ENCODE data around the gene N4BP2L2.

Gene N4BP2L2

GRCh38 chr13:32403108-32403507 is 135.5 kb downstream of the N4BP2L2 start:
- Histone ChIP-seq H3K4me2 (ENCODE audit: insufficient read depth, low read length) (no peak overlapping the region), H3K4me3 (ENCODE audit: low read depth in 1 of 2, low read length in 2 of 2) (no peak overlapping the region), H3K27ac (ENCODE audit: low read length) (no peak overlapping the region), H3K9me3 (ENCODE audit: insufficient read depth, low read length, severe bottlenecking) (no peaks in the 10 kb centered on the region), H3K4me1 (ENCODE audit: insufficient read depth, low read length) (no peaks in the 10 kb centered on the region), H3K27me3 (ENCODE audit: insufficient read depth, low read length, poor library complexity) (no peaks in the 10 kb centered on the region), H2AFZ (ENCODE audit: low read depth, low read length) (no peak overlapping the region), H3K9ac (ENCODE audit: low read depth, low read length) (no peak overlapping the region), H3K79me2 (ENCODE audit: insufficient read depth, low read length) (no peaks in the 10 kb centered on the region), H3K36me3 (ENCODE audit: insufficient read depth, low read length) (peaks cover 72% of the 10 kb centered on the region), H4K20me1 (ENCODE audit: insufficient read depth, low read length) (no peaks in the 10 kb centered on the region)
- TF ChIP-seq CTCF (IDR thresholded peaks at IDR 0.05; ENCODE audit: borderline replicate concordance, extremely low read depth, low read length, poor library complexity, severe bottlenecking): no peak
- no peak for TF ChIP-seq EZH2 (IDR thresholded peaks at IDR 0.05; ENCODE audit: borderline replicate concordance, low read depth, low read length, severe bottlenecking)
- DNase-seq (no peak), ATAC-seq (ENCODE audit: insufficient read depth, low read depth) (no peak)

- peaks cover 48% of the 10 kb centered on the region for H3K36me3 ChIP-seq (ENCODE audit: insufficient read depth, low read length)
- peaks cover 8% of the 10 kb centered on the region for H3K4me1 ChIP-seq (ENCODE audit: insufficient read depth, low read length)
- H3K4me2 ChIP-seq (ENCODE audit: insufficient read depth, low read length): no peak overlapping the region
- no peaks in the 10 kb centered on the region for H3K79me2 ChIP-seq (ENCODE audit: insufficient read depth, low read length)
- no peak overlapping the region for H3K9ac ChIP-seq (ENCODE audit: low read depth, low read length)
- H3K27ac ChIP-seq (ENCODE audit: low read length): no peak overlapping the region
- TF ChIP-seq EZH2 (IDR thresholded peaks at IDR 0.05; ENCODE audit: borderline replicate concordance, low read depth, low read length, severe bottlenecking) (no peak), CTCF (IDR thresholded peaks at IDR 0.05; ENCODE audit: borderline replicate concordance, extremely low read depth, low read length, poor library complexity, severe bottlenecking) (no peak)
- no peaks in the 10 kb centered on the region for H4K20me1 ChIP-seq (ENCODE audit: insufficient read depth, low read length)
- ATAC-seq (ENCODE audit: insufficient read depth, low read depth): no peak
- no peak overlapping the region for H2AFZ ChIP-seq (ENCODE audit: low read depth, low read length)
- H3K27me3 ChIP-seq (ENCODE audit: insufficient read depth, low read length, poor library complexity): no peaks in the 10 kb centered on the region
- H3K9me3 ChIP-seq (ENCODE audit: insufficient read depth, low read length, severe bottlenecking): no peaks in the 10 kb centered on the region
- H3K4me3 ChIP-seq (ENCODE audit: low read depth in 1 of 2, low read length in 2 of 2): no peak overlapping the region
- DNase-seq: no peak
Observed at GRCh38 chr13:32391101-32391619, 147.4 kb downstream of the N4BP2L2 start.

GRCh38 chr13:32390484-32390883 is 148.1 kb downstream of the N4BP2L2 start:
- Histone ChIP-seq H3K36me3 (ENCODE audit: insufficient read depth, low read length) (peaks cover 49% of the 10 kb centered on the region), H3K27ac (ENCODE audit: low read length) (no peak overlapping the region), H3K9me3 (ENCODE audit: insufficient read depth, low read length, severe bottlenecking) (no peaks in the 10 kb centered on the region), H3K9ac (ENCODE audit: low read depth, low read length) (no peak overlapping the region), H3K4me3 (ENCODE audit: low read depth in 1 of 2, low read length in 2 of 2) (no peak overlapping the region), H3K79me2 (ENCODE audit: insufficient read depth, low read length) (no peaks in the 10 kb centered on the region), H2AFZ (ENCODE audit: low read depth, low read length) (no peak overlapping the region), H4K20me1 (ENCODE audit: insufficient read depth, low read length) (no peaks in the 10 kb centered on the region), H3K4me2 (ENCODE audit: insufficient read depth, low read length) (no peak overlapping the region), H3K4me1 (ENCODE audit: insufficient read depth, low read length) (peaks cover 8% of the 10 kb centered on the region), H3K27me3 (ENCODE audit: insufficient read depth, low read length, poor library complexity) (no peaks in the 10 kb centered on the region)
- ATAC-seq (ENCODE audit: insufficient read depth, low read depth) (no peak), DNase-seq (no peak)
- TF ChIP-seq EZH2 (IDR thresholded peaks at IDR 0.05; ENCODE audit: borderline replicate concordance, low read depth, low read length, severe bottlenecking) (no peak), CTCF (IDR thresholded peaks at IDR 0.05; ENCODE audit: borderline replicate concordance, extremely low read depth, low read length, poor library complexity, severe bottlenecking) (no peak)

- Histone ChIP-seq H4K20me1 (ENCODE audit: insufficient read depth, low read length) (no peaks in the 10 kb centered on the region), H3K36me3 (ENCODE audit: insufficient read depth, low read length) (peaks cover 49% of the 10 kb centered on the region), H2AFZ (ENCODE audit: low read depth, low read length) (no peak overlapping the region), H3K79me2 (ENCODE audit: insufficient read depth, low read length) (no peaks in the 10 kb centered on the region), H3K27ac (ENCODE audit: low read length) (no peak overlapping the region), H3K27me3 (ENCODE audit: insufficient read depth, low read length, poor library complexity) (no peaks in the 10 kb centered on the region), H3K9ac (ENCODE audit: low read depth, low read length) (no peak overlapping the region), H3K4me3 (ENCODE audit: low read depth in 1 of 2, low read length in 2 of 2) (no peak overlapping the region), H3K9me3 (ENCODE audit: insufficient read depth, low read length, severe bottlenecking) (no peaks in the 10 kb centered on the region), H3K4me1 (ENCODE audit: insufficient read depth, low read length) (peaks cover 8% of the 10 kb centered on the region), H3K4me2 (ENCODE audit: insufficient read depth, low read length) (no peak overlapping the region)
- ATAC-seq (ENCODE audit: insufficient read depth, low read depth): peak; percentile 86
- no peak for DNase-seq
- no peak for TF ChIP-seq CTCF (IDR thresholded peaks at IDR 0.05; ENCODE audit: borderline replicate concordance, extremely low read depth, low read length, poor library complexity, severe bottlenecking)
- TF ChIP-seq EZH2 (IDR thresholded peaks at IDR 0.05; ENCODE audit: borderline replicate concordance, low read depth, low read length, severe bottlenecking): no peak
Observed at GRCh38 chr13:32390048-32390447, 148.5 kb downstream of the N4BP2L2 start.
